Natural killer cell (primary cell): Measurements from ENCODE around the gene GOT1. TPM values are rescaled to one million over a fixed set of nuclear protein-coding genes. Genes with fewer than 3 reads are reported as not detected.

Experiments
- ATAC-seq, 3 donors: fragments of 150-1000 bp in 2 of 3; fragments of 200-7000 bp in 1 of 3; cut with Tn5 transposase; 1 replicate in 1 of 3; 2 replicates in 2 of 3; pipeline ENCODE4 v1.10.0; 2021; ENCODE audit warnings: mild to moderate bottlenecking in 2 of 3, moderate library complexity in 2 of 3
- DNase-seq, 2 donors: peaks; one replicate each; pipeline versions ENCODE4 v3.0.0 to v3.0.0-alpha.2; 2013 to 2021; ENCODE audit warnings: mixed read lengths in 1 of 2
- H3K27ac ChIP-seq: one replicate; pipeline ENCODE4 v1.5.1; 2013; ENCODE audit warnings: mild to moderate bottlenecking, low read length
- H3K27me3 ChIP-seq: one replicate; pipeline ENCODE4 v1.6.1; 2013; ENCODE audit warnings: low read length; ENCODE audit not compliant: control insufficient read depth, insufficient read depth
- H3K36me3 ChIP-seq: one replicate; pipeline ENCODE4 v1.6.1; 2013; ENCODE audit warnings: low read length; ENCODE audit not compliant: control insufficient read depth, insufficient read depth
- H3K4me1 ChIP-seq: one replicate; pipeline ENCODE4 v1.6.1; 2013; ENCODE audit warnings: low read length; ENCODE audit not compliant: control insufficient read depth, insufficient read depth
- H3K4me3 ChIP-seq: one replicate; pipeline ENCODE4 v1.5.1; 2013; ENCODE audit warnings: low read length
- H3K9me3 ChIP-seq: one replicate; pipeline ENCODE4 v1.6.1; 2013; ENCODE audit warnings: low read length; ENCODE audit not compliant: control insufficient read depth, insufficient read depth
- H3K27ac Mint-ChIP-seq, 2 donors: one replicate each; pipeline ENCODE4 v1.8.0; 2022; ENCODE audit warnings: mild to moderate bottlenecking in 2 of 2, mixed read lengths in 2 of 2, moderate library complexity in 1 of 2
- H3K27me3 Mint-ChIP-seq, 2 donors: one replicate each; pipeline ENCODE4 v1.8.0; 2022; ENCODE audit warnings: low read depth in 2 of 2, mixed read lengths in 2 of 2
- H3K36me3 Mint-ChIP-seq: one replicate; pipeline ENCODE4 v1.8.0; 2022; ENCODE audit warnings: mixed read lengths
- H3K4me1 Mint-ChIP-seq, 2 donors: one replicate each; pipeline ENCODE4 v1.8.0; 2022; ENCODE audit warnings: mixed read lengths in 2 of 2
- H3K4me3 Mint-ChIP-seq: one replicate; pipeline ENCODE4 v1.8.0; 2022; ENCODE audit warnings: mild to moderate bottlenecking, moderate library complexity, mixed read lengths
- H3K9me3 Mint-ChIP-seq, 2 donors: one replicate each; pipeline ENCODE4 v1.8.0; 2022; ENCODE audit warnings: mixed read lengths in 2 of 2
- CTCF ChIP-seq: fragments of 200-600 bp; IDR thresholded peaks from one replicate; pipeline ENCODE4 v1.8.0; 2022; ENCODE audit warnings: antibody characterized with exemption
- WGBS: methylation state at CpG from one replicate; pipeline ENCODE4 v1.1.7; 2013; ENCODE audit warnings: missing lambda C conversion rate; ENCODE audit not compliant: insufficient coverage; 5-methylcytosine and 5-hydroxymethylcytosine counted together
- intact Hi-C: fragments of 100-400 bp; cut with micrococcal nuclease; formaldehyde crosslinking; loops from one replicate; pipeline ENCODE4 v1.14.2; 2022
- total RNA-seq, 4 donors: library from RNA; stranded (reverse); fragments of 120-200 nt in 1 of 4; gene quantifications; one replicate each; pipeline versions ENCODE4 v1.2.3 to v1.2.4, GENCODE V29; 2013 to 2022

The GOT1 gene
- total RNA-seq, 3 donors from 2014 or later (not counting 1 experiment from before 2014, with no cell fraction given) = 8.5 to 15.1 (median 8.5) TPM

GRCh38 chr10:99353182-99353581, 77.2 kb downstream of the GOT1 start:
- Mint-ChIP-seq H3K36me3 (no peaks in the 10 kb centered on the region), H3K27me3 (peaks cover 13 to 20% of the 10 kb centered on the region in 2 donors), H3K27ac (no peak overlapping the region), H3K4me3 (no peak overlapping the region), H3K4me1 (peaks cover 0 to 5% of the 10 kb centered on the region in 2 donors), H3K9me3 (no peaks in the 10 kb centered on the region)
- intact Hi-C loops = no loop called here
- Histone ChIP-seq H3K9me3 (no peaks in the 10 kb centered on the region), H3K27ac (no peak overlapping the region), H3K27me3 (peaks cover 3% of the 10 kb centered on the region), H3K36me3 (no peaks in the 10 kb centered on the region), H3K4me1 (no peaks in the 10 kb centered on the region), H3K4me3 (no peak overlapping the region)
- no peak for DNase-seq
- ATAC-seq = no peak
- WGBS = 91% methylated on average over 1 of the region's 1 CpG
- no peak for TF ChIP-seq CTCF

- Histone ChIP-seq H3K9me3 (no peaks in the 10 kb centered on the region), H3K27me3 (no peaks in the 10 kb centered on the region), H3K27ac (no peak overlapping the region), H3K36me3 (no peaks in the 10 kb centered on the region), H3K4me3 (no peak overlapping the region), H3K4me1 (no peaks in the 10 kb centered on the region)
- TF ChIP-seq CTCF = no peak
- Mint-ChIP-seq H3K27ac (no peak overlapping the region), H3K4me3 (no peak overlapping the region), H3K27me3 (peaks cover 4 to 12% of the 10 kb centered on the region in 2 donors), H3K4me1 (no peaks in the 10 kb centered on the region), H3K9me3 (no peaks in the 10 kb centered on the region), H3K36me3 (no peaks in the 10 kb centered on the region)
- no peak for DNase-seq
- intact Hi-C loops = no loop called here
- no peak for ATAC-seq
- 88% methylated on average over 4 of the region's 5 CpGs for WGBS
These were observed 82.8 kb downstream of the GOT1 start for GRCh38 chr10:99347672-99348071.

Other genes with a start within 250 kb of the GOT1 start
- gene HPSE2, start 194.8 kb downstream of the GOT1 start, total RNA-seq = not detected
- gene CNNM1, start 101.3 kb downstream of the GOT1 start, total RNA-seq = not detected
- gene NKX2-3, start 102.3 kb upstream of the GOT1 start, total RNA-seq = not detected
- gene SLC25A28, start 189.8 kb upstream of the GOT1 start, total RNA-seq = 10 to 100 TPM; 73.0 to 83.6 (median 75.3) TPM
- gene ENTPD7, start 228.9 kb upstream of the GOT1 start, total RNA-seq = 1 to 10 TPM; 3.7 to 6.3 (median 5.6) TPM